CD4-positive, alpha-beta T cell treated with Interleukin-2 at 100 ng/mL for 4 hours (primary cell): ENCODE measurements around the gene ZC3HAV1L.
A peak's percentile ranks its signal among the peaks of the same experiment; 100 is the strongest.
"Not testable (repeated sequence)": the region's sequence is repeated elsewhere in the genome, so short reads cannot be mapped to it uniquely, and the experiment has no call there.

Experiments used
- DNase-seq: peaks from one replicate; pipeline ENCODE4 v3.0.0-alpha.2; 2020; ENCODE audit warnings: low spot score

The ZC3HAV1L gene

GRCh38 chr7:139054101-139054500 lies 18.3 kb upstream of the ZC3HAV1L start:
- DNase-seq, result no peak

- no peak for DNase-seq
Measured at GRCh38 chr7:139051655-139052054, 15.8 kb upstream of the ZC3HAV1L start.

- DNase-seq, result no peak
Measured at GRCh38 chr7:139049936-139050335, 14.1 kb upstream of the ZC3HAV1L start.

GRCh38 chr7:139049111-139049510 lies 13.3 kb upstream of the ZC3HAV1L start:
- no peak for DNase-seq

GRCh38 chr7:139047970-139048369 lies 12.1 kb upstream of the ZC3HAV1L start:
- DNase-seq, result no peak

GRCh38 chr7:139046143-139046542 lies 10.3 kb upstream of the ZC3HAV1L start:
- DNase-seq, result no peak

GRCh38 chr7:139044813-139045794 lies 9.3 kb upstream of the ZC3HAV1L start:
- DNase-seq, result no peak

GRCh38 chr7:139043823-139044812 lies 8.3 kb upstream of the ZC3HAV1L start:
- peak; percentile 82 for DNase-seq

- DNase-seq, result no peak
Measured at GRCh38 chr7:139041378-139042085, 5.7 kb upstream of the ZC3HAV1L start.

GRCh38 chr7:139038691-139039090 lies 2.8 kb upstream of the ZC3HAV1L start:
- no peak for DNase-seq

- DNase-seq, result no peak
Measured at GRCh38 chr7:139036901-139037300, 1.1 kb upstream of the ZC3HAV1L start.

- DNase-seq, result no peak
Measured at GRCh38 chr7:139034855-139035585, 822 bp downstream of the ZC3HAV1L start.

- no peak for DNase-seq
Measured at GRCh38 chr7:139034336-139034735, 1.5 kb downstream of the ZC3HAV1L start.

- no peak for DNase-seq
Measured at GRCh38 chr7:139033346-139034114, 2.3 kb downstream of the ZC3HAV1L start.

GRCh38 chr7:139032473-139032872 lies 3.4 kb downstream of the ZC3HAV1L start:
- no peak for DNase-seq

GRCh38 chr7:139029353-139029752 lies 6.5 kb downstream of the ZC3HAV1L start:
- no peak for DNase-seq

- no peak for DNase-seq
Measured at GRCh38 chr7:139026551-139026950, 9.3 kb downstream of the ZC3HAV1L start.

GRCh38 chr7:139025861-139026260 lies 10.0 kb downstream of the ZC3HAV1L start:
- not testable (repeated sequence) for DNase-seq

- DNase-seq, result no peak
Measured at GRCh38 chr7:139023076-139023475, 12.8 kb downstream of the ZC3HAV1L start.

GRCh38 chr7:139022286-139022685 lies 13.6 kb downstream of the ZC3HAV1L start:
- no peak for DNase-seq
